ENCODE results near the gene MT1A.
"Not testable (repeated sequence)": the region's sequence is repeated elsewhere in the genome, so short reads cannot be mapped to it uniquely, and the experiment has no call there.

The MT1A gene

GRCh38 chr16:56610609-56611111, 27.8 kb upstream of the MT1A start:
- no peak for DNase-seq (ENCODE audit: low read depth)

DNA sequence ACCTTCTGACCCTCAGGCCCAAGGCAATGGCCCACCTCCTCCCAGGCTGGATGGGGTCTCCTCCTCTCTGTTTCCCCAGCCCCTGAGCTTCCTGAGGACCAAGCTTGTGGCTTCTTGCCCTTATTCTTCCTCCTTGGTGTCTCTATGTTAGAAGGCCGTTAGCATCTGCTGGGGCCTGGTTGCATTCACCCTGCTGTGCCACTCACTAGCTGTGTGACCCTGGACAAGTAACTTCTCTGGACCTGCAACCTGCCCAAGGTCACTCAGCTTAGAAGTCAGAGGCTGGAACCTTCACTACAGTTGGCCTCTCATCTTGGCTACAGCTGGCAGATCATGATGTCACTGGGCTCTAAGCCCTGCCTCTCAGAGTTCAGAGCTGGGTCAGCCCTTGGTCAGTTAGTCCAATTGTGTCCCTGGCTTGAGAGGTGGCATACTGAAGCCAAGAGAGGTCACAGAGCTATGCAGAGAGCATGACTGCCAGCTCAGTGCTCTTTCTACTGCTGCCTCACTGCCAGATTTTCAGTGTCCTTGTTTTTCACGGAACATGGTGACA, 27.1 kb upstream of the MT1A start:
- no peak for DNase-seq (ENCODE audit: low read depth)

DNA sequence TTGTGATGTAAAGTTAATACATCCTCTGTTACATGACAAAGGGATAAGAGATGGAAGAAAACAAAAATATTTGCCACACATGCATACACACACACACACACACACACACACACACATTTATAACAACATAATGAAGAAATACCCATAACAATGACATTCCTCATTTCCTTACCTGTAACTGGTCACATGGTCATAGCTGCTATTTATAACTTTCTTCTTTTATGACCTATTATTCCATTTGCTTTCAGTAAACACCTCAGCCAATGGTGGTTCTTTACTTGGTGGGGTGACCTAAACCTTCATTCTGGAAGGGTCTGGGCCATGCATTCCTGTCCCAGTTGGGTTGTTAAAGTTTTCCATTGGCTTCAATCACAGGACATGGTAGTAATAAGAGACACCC, 24.8 kb upstream of the MT1A start:
- DNase-seq (ENCODE audit: low read depth): no peak

- DNase-seq (ENCODE audit: low read depth): peak; percentile 75
Measured at GRCh38 chr16:56614549-56614991, 23.9 kb upstream of the MT1A start.

- no peak for DNase-seq (ENCODE audit: low read depth)
Measured at GRCh38 chr16:56615353-56615752, 23.1 kb upstream of the MT1A start.

DNA sequence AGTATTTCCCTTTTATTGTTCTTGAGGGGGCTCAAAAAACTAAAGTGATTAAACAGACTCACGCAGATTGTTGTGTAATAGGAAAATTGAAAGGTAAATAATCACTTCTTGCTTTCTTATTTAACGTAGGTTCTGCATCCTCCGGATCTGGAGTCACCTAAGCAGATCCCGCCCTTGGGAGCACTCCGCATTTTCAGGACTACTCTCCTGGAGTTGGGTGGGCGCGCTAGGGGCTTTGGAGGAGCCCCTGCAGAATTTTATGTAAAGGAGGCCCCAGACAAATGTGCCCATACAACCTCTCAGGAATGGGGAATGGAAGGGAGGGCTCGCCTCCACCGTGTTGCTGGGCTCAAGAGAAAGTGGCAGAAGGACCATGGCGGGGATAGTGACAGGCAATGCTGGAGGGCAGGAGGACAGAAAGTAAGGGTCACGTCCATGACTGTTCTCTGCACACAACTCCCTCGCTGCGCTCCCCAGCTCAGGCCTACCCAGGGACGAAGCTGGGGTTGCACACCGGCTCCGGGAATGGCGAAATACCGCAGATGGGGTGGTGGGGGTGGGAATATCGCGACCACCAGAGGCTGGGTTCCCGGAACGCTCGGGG, 21.8 kb upstream of the MT1A start:
- DNase-seq (ENCODE audit: low read depth): no peak

- no peak for DNase-seq (ENCODE audit: low read depth)
Measured at GRCh38 chr16:56617212-56618085, 21.0 kb upstream of the MT1A start.

- DNase-seq (ENCODE audit: low read depth): no peak
Measured at GRCh38 chr16:56618138-56618537, 20.3 kb upstream of the MT1A start.

DNA sequence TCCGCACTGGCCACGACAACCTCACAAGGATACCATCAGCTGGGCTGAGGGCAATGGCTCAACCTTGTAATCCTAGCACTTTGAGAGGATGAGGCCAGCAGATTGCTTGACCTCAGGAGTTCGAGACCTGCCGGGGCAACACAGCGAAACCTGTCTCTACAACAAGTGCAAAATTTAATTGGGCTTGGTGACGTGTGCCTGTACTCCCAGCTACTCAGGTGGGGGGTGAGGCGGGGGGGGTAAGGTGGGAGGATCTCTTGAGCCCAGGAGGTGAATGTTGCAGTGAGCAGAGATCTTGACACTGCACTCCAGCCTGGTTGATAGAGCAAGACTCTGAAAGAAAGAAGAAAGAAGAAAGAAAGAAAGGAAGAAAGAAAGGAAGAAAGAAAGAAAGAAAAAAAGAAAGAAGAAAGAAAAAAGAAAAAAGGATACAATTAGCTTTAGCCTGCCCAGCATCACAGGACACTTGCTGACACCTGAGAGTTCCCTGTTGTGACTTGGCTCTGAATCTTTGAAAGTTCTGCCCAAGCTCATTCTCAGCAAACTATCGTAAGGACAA, 18.0 kb upstream of the MT1A start:
- DNase-seq (ENCODE audit: low read depth): no peak

DNA sequence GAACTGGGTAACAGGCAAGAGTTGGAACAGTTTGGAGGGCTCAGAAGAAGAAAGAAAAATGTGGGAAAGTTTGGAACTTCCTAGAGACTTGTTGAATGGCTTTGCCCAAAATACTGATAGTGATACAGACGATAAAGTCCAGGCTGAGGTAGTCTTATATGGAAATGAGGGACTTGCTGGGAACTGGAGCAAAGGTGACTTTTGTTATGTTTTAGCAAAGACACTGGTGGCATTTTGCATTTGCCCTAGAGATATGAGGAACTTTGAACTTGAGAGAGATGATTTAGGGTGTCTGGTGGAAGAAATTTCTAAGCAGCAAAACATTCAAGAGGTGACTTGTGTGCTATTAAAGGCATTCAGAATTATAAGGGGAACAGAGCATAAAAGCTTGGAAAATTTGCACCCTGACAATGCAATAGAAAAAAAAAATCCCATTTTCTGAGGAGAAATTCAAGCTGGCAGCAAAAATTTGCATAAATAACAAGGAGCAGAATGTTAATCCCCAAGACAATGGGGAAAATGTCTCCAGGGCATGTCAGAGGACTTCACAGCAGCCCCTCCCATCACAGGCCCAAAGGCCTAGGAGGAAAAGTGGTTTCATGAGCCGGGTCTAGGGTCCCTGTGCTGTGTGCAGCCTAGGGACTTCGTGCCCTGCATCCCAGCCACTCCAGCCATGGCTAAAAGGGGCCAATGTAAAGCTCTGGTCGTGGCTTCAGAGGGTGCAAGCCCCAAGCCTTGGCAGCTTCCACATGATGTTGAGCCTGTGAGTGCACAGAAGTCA, 16.6 kb upstream of the MT1A start:
- DNase-seq (ENCODE audit: low read depth): not testable (repeated sequence)

- DNase-seq (ENCODE audit: low read depth): not testable (repeated sequence)
Measured at GRCh38 chr16:56623184-56623583, 15.3 kb upstream of the MT1A start.

DNA sequence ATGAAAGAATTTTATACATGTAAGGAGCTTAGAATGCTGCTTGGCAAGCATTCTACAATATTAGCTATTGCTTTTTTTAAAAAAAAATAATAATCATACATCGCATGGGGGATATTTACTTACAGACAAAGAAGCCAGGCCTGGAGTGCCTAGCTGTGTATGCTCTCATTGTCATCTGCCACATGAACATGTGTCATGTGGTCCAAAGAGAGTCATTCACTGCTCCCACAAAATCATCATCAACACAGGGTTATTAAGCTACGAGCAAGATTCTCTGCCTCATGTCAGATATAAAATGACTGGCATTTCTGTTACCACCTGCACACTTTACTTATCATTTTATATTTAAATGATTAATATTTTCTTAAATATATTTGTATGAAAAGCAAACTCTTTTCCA, 14.8 kb upstream of the MT1A start:
- no peak for DNase-seq (ENCODE audit: low read depth)

DNA sequence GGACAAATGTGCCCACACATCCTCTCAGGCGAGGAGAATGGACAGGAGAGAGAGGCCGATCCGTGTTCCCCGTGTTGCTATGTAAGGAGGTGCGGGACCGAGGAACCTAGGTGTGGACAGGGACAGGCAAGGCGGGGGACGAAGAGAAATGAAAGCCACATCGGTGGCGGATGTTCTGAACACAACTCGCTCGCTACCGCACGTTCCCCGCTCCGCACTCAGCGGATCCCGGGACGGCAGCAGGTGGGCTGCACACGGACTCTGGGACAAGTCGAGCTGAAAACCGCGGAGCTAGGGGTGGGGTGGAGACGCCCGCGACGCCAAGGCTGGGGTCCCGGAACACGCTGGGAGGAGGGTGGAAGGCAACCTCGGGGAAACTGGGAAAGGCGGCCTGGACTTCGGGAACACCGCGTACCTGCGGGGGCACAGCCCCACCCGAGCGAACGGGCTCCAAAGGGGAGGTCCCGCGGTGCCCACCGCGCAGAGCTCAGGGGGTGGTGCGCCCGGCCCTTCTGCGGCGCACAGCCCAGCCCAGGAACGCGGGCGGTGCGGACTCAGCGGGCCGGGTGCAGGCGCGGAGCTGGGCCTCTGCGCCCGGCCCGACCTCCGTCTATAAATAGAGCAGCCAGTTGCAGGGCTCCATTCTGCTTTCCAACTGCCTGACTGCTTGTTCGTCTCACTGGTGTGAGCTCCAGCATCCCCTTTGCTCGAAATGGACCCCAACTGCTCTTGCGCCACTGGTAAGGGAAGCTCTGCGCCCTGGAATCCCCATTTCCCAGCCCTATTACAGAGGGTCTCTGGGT, 13.1 kb upstream of the MT1A start, which contains the start of gene MT1E:
Gene MT1E, plus strand, starts transcription at position 642 of the 803 bp plus-strand sequence. Its CDS starts 71 bp downstream, at position 713.
- peak; percentile 64 for DNase-seq (ENCODE audit: low read depth)

DNA sequence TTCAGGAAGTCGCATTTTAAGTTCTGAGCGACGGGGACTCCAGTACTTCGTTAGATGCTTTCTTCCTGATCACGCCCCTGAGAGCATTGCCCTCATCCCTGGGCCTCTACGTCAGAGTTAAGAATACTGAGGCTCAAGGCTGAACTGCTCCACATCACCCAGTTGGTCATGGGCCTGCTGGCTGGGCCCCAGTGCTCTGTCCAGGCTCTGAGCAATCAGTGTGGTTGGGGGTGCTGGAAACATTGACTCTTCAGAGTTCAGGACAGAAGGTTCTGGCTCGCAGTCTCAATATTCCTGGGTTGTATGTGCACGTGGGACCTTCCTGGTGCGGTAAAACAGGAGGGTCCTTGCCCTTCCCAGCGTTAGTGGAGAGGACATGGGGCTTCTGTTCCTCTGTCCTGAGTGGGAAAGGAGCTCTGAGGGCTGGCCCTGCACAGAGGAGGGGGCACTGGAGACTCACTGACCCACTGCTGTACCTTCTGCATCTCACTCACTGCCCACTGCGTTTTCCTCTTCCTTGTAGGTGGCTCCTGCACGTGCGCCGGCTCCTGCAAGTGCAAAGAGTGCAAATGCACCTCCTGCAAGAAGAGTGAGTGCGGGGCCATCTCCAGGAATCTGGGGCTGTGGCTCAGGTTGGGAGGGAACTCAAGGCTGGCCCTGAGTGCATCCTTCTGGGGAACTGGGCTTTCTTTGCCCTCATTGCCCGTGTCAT, 12.4 kb upstream of the MT1A start:
- DNase-seq (ENCODE audit: low read depth): no peak

GRCh38 chr16:56626685-56627084, 11.8 kb upstream of the MT1A start:
- no peak for DNase-seq (ENCODE audit: low read depth)

DNA sequence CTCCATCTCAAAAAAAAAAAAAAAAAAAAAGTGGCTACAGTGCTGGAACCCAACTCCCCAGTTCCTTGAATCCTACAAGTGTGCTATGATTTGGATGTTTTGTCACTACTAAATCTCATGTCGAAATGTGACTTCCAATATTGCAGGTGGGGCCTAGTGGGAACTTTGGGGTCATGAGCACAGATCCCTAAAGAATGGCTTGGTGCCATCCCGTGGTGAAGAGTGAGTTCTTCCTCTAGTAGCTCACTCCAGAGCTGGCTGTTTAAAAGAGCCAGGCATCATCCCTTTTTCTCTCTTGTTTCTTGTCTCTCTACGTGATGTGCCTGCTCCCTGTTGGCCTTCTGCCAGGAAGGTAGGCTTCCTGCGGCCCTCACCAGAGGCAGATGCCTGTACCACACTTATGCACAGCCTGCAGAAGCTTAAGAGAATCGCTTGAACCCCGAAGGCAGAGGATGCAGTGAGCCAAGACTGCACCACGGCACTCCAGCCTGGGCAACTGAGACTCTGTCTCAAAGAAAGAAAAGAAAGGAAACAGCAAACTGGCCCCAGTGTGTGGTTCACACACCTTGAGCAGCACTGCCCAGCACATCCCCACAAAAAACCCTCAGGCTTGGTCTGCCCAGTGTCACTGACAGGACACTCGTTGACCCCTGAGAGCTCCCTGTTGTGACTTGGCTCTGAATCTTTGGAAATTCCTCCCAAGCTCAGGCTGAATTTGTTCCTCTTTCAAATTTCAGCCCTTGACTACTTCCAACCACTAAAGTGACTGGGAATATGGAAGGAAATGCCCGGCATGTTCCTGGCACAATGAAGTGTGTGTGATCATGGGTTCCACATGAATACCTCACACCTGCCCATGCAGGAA, 9.7 kb upstream of the MT1A start:
- DNase-seq (ENCODE audit: low read depth): no peak

GRCh38 chr16:56629531-56629930, 8.9 kb upstream of the MT1A start:
- no peak for DNase-seq (ENCODE audit: low read depth)

DNA sequence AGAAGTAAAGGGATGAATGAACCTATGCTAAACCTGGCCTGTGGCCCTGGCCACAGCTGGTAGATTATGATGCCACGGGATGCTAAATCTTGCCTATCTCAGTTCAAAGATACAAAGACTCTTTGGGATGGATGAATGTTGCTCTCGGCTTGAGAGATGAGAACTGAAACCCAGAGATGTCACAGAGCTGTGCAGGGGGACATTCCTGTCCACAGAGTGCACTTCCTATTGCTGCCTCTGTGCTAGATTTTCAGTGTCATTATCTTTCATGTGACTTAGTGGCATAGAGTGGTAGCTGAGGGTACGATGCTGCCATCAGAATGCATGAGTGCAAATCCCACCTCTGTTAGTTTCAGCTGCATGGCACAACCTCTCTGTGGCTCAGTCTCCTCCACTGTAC, 8.3 kb upstream of the MT1A start:
- DNase-seq (ENCODE audit: low read depth): no peak

- no peak for DNase-seq (ENCODE audit: low read depth)
Measured at GRCh38 chr16:56631197-56631596, 7.3 kb upstream of the MT1A start.

Data from HS-27A (cell line).